ENCODE measurements around the gene RAD54L2. TPM values are rescaled to one million over a fixed set of nuclear protein-coding genes. Genes with fewer than 3 reads are reported as not detected.

RAD54L2 gene
- total and polyA plus RNA-seq, 9 of the 15 experiments (the other 6 are each of a cell fraction or from before 2014, with no cell fraction given), result 1.3 to 12.2 (median 5.4) TPM

DNA sequence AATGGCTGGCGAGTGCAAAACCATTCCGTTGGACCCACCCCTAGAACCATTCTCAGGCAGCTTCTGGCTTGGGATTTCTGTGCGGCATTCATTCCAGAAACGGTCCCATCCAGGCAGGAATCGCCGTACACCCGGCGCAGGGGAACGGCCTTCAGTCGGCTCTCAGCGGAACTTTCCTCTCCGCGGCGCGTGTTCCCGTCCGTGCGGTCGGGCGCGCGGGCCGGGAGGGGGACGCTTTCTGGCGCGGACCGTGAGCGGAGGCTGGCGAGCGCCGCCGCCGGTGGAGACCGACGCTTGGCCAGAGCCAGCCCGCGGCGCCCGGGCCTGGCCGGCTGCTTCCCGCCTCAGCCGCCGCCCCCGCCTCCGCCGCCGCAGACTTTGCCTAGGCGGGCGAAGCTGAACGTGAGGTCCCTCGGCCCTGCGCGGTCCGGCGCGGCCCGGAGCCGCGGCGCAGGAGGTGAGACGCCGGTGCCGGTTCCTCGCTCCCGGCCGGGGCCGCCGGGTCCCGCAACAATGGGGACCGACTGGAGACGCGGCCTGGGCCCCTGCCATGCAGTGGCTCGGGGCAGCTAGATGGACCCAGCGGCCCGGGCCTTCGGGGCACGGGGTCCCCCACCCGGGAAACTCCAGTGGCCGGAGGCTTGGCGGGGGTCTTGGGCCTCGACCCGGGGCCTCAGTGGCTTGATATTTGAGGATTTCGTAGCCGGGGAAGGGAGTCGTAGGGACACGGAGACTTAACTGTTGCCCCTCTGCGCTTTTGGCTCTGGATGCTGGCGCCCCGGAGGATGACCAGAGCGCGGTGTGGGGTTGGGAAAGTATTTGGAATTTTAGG is at the start of gene RAD54L2 (continued):
- TF ChIP-seq MGA (IDR thresholded peaks at IDR 0.05) (no peak), ZSCAN29 (IDR thresholded peaks at IDR 0.05) (0 out of 2 replicates have a peak, but pooled peaks have one; percentile 22), TEAD4 (IDR thresholded peaks at IDR 0.05; ENCODE audit: low read length) (no peak; the same call in 1 of the 2 replicates), TEAD4 (CRISPR knock-in tag; IDR thresholded peaks at IDR 0.05; ENCODE audit: borderline replicate concordance) (no peak), ETV5 (CRISPR knock-in tag; IDR thresholded peaks at IDR 0.05; ENCODE audit: low read depth) (peak; percentile 43; the same call in 1 of the 2 replicates), ZFX (CRISPR knock-in tag; IDR thresholded peaks at IDR 0.05) (peak; percentile 84), U2AF1 (optimal IDR thresholded peaks at IDR 0.05; ENCODE audit: low read depth, low read length) (no peak), NELFE (IDR thresholded peaks at IDR 0.05; ENCODE audit: insufficient read depth, insufficient read length) (no peak), RBBP5 (IDR thresholded peaks at IDR 0.05; ENCODE audit: borderline replicate concordance, insufficient read depth, low read length, poor library complexity, severe bottlenecking) (peak; percentile 99), ZNF57 (CRISPR knock-in tag; IDR thresholded peaks at IDR 0.05) (no peak), FOXJ2 (tag; IDR thresholded peaks at IDR 0.05) (no peak), NCOA1 (IDR thresholded peaks at IDR 0.05; ENCODE audit: low read depth) (peak; percentile 91)
- TF ChIP-seq, protein P1, sequence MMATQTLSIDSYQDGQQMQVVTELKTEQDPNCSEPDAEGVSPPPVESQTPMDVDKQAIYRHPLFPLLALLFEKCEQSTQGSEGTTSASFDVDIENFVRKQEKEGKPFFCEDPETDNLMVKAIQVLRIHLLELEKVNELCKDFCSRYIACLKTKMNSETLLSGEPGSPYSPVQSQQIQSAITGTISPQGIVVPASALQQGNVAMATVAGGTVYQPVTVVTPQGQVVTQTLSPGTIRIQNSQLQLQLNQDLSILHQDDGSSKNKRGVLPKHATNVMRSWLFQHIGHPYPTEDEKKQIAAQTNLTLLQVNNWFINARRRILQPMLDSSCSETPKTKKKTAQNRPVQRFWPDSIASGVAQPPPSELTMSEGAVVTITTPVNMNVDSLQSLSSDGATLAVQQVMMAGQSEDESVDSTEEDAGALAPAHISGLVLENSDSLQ (IDR thresholded peaks at IDR 0.05), result no peak
- TF ChIP-seq, protein P2, sequence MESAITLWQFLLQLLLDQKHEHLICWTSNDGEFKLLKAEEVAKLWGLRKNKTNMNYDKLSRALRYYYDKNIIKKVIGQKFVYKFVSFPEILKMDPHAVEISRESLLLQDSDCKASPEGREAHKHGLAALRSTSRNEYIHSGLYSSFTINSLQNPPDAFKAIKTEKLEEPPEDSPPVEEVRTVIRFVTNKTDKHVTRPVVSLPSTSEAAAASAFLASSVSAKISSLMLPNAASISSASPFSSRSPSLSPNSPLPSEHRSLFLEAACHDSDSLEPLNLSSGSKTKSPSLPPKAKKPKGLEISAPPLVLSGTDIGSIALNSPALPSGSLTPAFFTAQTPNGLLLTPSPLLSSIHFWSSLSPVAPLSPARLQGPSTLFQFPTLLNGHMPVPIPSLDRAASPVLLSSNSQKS (CRISPR knock-in tag; IDR thresholded peaks at IDR 0.05), result no peak

Measured in K562 (cell line).